Right lobe of liver (tissue), 4 donors: ENCODE results near the gene SIGLEC10.

Experiments
- POLR2A ChIP-seq: fragments of 450-650 bp; IDR thresholded peaks from one replicate; pipeline ENCODE4 v1.6.1; 2017; ENCODE audit warnings: antibody characterized with exemption, mild to moderate bottlenecking
- TF ChIP-seq, protein P1 (sequence below), 4 donors: fragments of 200-600 bp in 3 of 4; fragments of 450-650 bp in 1 of 4; IDR thresholded peaks; one replicate each; pipeline versions ENCODE4 v1.5.1 to v1.8.0; 2016 to 2022; ENCODE audit warnings: antibody characterized with exemption in 4 of 4, mild to moderate bottlenecking in 2 of 4
- donor health status: DM: no; HTN: no; CAD: no.
- donor health status: DM: no; HTN: no; CAD: no.
- donor health status: DM: no; HTN: yes; CAD: no.

GRCh38 chr19:51415187-51415586 lies 2.3 kb downstream of the SIGLEC10 start:
- TF ChIP-seq, protein P1, sequence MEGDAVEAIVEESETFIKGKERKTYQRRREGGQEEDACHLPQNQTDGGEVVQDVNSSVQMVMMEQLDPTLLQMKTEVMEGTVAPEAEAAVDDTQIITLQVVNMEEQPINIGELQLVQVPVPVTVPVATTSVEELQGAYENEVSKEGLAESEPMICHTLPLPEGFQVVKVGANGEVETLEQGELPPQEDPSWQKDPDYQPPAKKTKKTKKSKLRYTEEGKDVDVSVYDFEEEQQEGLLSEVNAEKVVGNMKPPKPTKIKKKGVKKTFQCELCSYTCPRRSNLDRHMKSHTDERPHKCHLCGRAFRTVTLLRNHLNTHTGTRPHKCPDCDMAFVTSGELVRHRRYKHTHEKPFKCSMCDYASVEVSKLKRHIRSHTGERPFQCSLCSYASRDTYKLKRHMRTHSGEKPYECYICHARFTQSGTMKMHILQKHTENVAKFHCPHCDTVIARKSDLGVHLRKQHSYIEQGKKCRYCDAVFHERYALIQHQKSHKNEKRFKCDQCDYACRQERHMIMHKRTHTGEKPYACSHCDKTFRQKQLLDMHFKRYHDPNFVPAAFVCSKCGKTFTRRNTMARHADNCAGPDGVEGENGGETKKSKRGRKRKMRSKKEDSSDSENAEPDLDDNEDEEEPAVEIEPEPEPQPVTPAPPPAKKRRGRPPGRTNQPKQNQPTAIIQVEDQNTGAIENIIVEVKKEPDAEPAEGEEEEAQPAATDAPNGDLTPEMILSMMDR (IDR thresholded peaks at IDR 0.05): no peak
- no peak for TF ChIP-seq POLR2A
